Measurements from ENCODE around the gene RPL27A.
"Not testable (repeated sequence)": the region's sequence is repeated elsewhere in the genome, so short reads cannot be mapped to it uniquely, and the experiment has no call there.

- not testable (repeated sequence) for TF ChIP-seq CTCF (conservative IDR thresholded peaks at IDR 0.05; ENCODE audit: low read depth, low read length); EZH2 (IDR thresholded peaks at IDR 0.05; ENCODE audit: borderline replicate concordance, low read depth, low read length, poor library complexity, severe bottlenecking)
Measured at GRCh38 chr11:8670081-8670480, 12.5 kb upstream of the RPL27A start.
